22Rv1 (cell line): ENCODE results near the gene KIRREL3.

Source experiments
- ZFX ChIP-seq: fragments of 450-650 bp; IDR thresholded peaks from 2 replicates; pipeline ENCODE4 v1.6.1; 2017; ENCODE audit warnings: antibody characterized with exemption, borderline replicate concordance
- TF ChIP-seq, protein P1 (sequence below): fragments of 450-650 bp; IDR thresholded peaks from 2 replicates; pipeline ENCODE4 v1.5.1; 2017; ENCODE audit warnings: mild to moderate bottlenecking

GRCh38 chr11:126988655-126989054, 11.9 kb downstream of the KIRREL3 start:
- TF ChIP-seq, protein P1, sequence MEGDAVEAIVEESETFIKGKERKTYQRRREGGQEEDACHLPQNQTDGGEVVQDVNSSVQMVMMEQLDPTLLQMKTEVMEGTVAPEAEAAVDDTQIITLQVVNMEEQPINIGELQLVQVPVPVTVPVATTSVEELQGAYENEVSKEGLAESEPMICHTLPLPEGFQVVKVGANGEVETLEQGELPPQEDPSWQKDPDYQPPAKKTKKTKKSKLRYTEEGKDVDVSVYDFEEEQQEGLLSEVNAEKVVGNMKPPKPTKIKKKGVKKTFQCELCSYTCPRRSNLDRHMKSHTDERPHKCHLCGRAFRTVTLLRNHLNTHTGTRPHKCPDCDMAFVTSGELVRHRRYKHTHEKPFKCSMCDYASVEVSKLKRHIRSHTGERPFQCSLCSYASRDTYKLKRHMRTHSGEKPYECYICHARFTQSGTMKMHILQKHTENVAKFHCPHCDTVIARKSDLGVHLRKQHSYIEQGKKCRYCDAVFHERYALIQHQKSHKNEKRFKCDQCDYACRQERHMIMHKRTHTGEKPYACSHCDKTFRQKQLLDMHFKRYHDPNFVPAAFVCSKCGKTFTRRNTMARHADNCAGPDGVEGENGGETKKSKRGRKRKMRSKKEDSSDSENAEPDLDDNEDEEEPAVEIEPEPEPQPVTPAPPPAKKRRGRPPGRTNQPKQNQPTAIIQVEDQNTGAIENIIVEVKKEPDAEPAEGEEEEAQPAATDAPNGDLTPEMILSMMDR, result no peak
- TF ChIP-seq ZFX, result no peak
